NCI-H748 treated with DMSO at 0.1 percent for 48 hours (cell line): Measurements from ENCODE around the gene SEMA4B.

Source experiments
- DNase-seq: peaks from one replicate; lab custom pipeline; 2025; lab: John Stamatoyannopoulos, UW

The SEMA4B gene

GRCh38 chr15:90205050-90205848, 4.1 kb downstream of the SEMA4B start:
- DNase-seq, result no peak

GRCh38 chr15:90205886-90206285, 4.8 kb downstream of the SEMA4B start:
- DNase-seq, result no peak

GRCh38 chr15:90207252-90207651, 6.1 kb downstream of the SEMA4B start:
- DNase-seq, result no peak

GRCh38 chr15:90208356-90208755, 7.2 kb downstream of the SEMA4B start:
- DNase-seq, result no peak

- DNase-seq, result no peak
These were observed 8.5 kb downstream of the SEMA4B start for GRCh38 chr15:90209591-90209990.

GRCh38 chr15:90210593-90210992, 9.5 kb downstream of the SEMA4B start:
- DNase-seq, result no peak

GRCh38 chr15:90211009-90211408, 9.9 kb downstream of the SEMA4B start:
- no peak for DNase-seq

GRCh38 chr15:90211440-90212143, 10.5 kb downstream of the SEMA4B start:
- no peak for DNase-seq

- no peak for DNase-seq
These were observed 11.3 kb downstream of the SEMA4B start for GRCh38 chr15:90212221-90213098.

GRCh38 chr15:90213122-90213817, 12.1 kb downstream of the SEMA4B start:
- no peak for DNase-seq

- DNase-seq, result no peak
These were observed 12.7 kb downstream of the SEMA4B start for GRCh38 chr15:90213818-90214204.

- no peak for DNase-seq
These were observed 13.5 kb downstream of the SEMA4B start for GRCh38 chr15:90214553-90215196.

GRCh38 chr15:90217671-90218394, 16.7 kb downstream of the SEMA4B start:
- no peak for DNase-seq

- no peak for DNase-seq
These were observed 18.5 kb downstream of the SEMA4B start for GRCh38 chr15:90219421-90220141.

- peak; percentile 5 for DNase-seq
These were observed 20.2 kb downstream of the SEMA4B start for GRCh38 chr15:90221246-90221900.

- no peak for DNase-seq
These were observed 21.4 kb downstream of the SEMA4B start for GRCh38 chr15:90222547-90222946.

GRCh38 chr15:90223441-90224165, 22.5 kb downstream of the SEMA4B start:
- DNase-seq, result no peak

GRCh38 chr15:90225047-90225446, 23.9 kb downstream of the SEMA4B start:
- no peak for DNase-seq
